HepG2 (cell line): ENCODE measurements around the gene SMC1B. TPM values are rescaled to one million over a fixed set of nuclear protein-coding genes. Genes with fewer than 3 reads are reported as not detected.

Source experiments
- ATAC-seq: fragments of 200-7000 bp; cut with Tn5 transposase; 3 replicates; pipeline ENCODE4 v1.9.1; 2020; ENCODE audit warnings: mild to moderate bottlenecking, moderate library complexity
- BruUV-seq: library from RNA; stranded (reverse); fragments of 400-500 nt; replicated peaks from 2 replicates; lab custom pipeline; 2021; lab: Mats Ljungman, UMichigan
- CTCF ChIA-PET: fragments of 300-600 bp; formaldehyde crosslinking; extraction: SDS; loops from one replicate; lab custom pipeline; 2021; ENCODE audit warnings: low total read pairs, inconsistent platforms, low intra/inter-chr PET ratio; lab: Yijun Ruan, JAX
- POLR2A ChIA-PET: fragments of 350-600 bp; sonication (Branson Sonifier 250); formaldehyde crosslinking; loops from one replicate; lab custom pipeline; 2020; ENCODE audit warnings: antibody characterized with exemption, inconsistent platforms; lab: Yijun Ruan, JAX
- DNase-seq: peaks from one replicate; pipeline ENCODE4 v3.0.0-alpha.2; 2015; ENCODE audit warnings: low spot score
- FAIRE-seq: peaks from 3 replicates; lab custom pipeline; 2011; peaks lifted over from hg19 to GRCh38; lab: Jason Lieb, UNC
- H2AFZ ChIP-seq: one replicate; pipeline ENCODE4 v1.6.1; 2011; ENCODE audit warnings: low read length, inconsistent platforms
- H3K27ac ChIP-seq: fragments of 300-600 bp; 3 replicates; pipeline ENCODE4 v1.8.0; 2011; ENCODE audit warnings: mixed run types, mild to moderate bottlenecking, mixed read lengths, low read length, inconsistent platforms; ENCODE audit not compliant: insufficient read depth; ENCODE audit errors: extremely low read length
- H3K27me3 ChIP-seq, 2 experiments: fragments of 200-600 bp in 1 of 2; 2 replicates in 1 of 2; 3 replicates in 1 of 2; pipeline versions ENCODE4 v1.6.0 to v1.8.0; 2011; ENCODE audit warnings: low read length in 2 of 2, mild to moderate bottlenecking in 2 of 2, moderate library complexity in 2 of 2, inconsistent platforms in 1 of 2; ENCODE audit not compliant: insufficient read depth in 2 of 2, control insufficient read depth in 1 of 2
- H3K36me3 ChIP-seq, 2 experiments: fragments of 200-600 bp in 1 of 2; replicated peaks in 1 of 2; 2 replicates in 1 of 2; 3 replicates in 1 of 2; pipeline versions ENCODE4 v1.5.1 to v1.8.0; 2011; ENCODE audit warnings: low read length in 2 of 2, inconsistent platforms in 1 of 2; ENCODE audit not compliant: insufficient read depth in 2 of 2, control insufficient read depth in 1 of 2
- H3K4me1 ChIP-seq: 2 replicates; pipeline ENCODE4 v1.5.1; 2012; ENCODE audit warnings: low read length, inconsistent platforms; ENCODE audit not compliant: insufficient read depth
- H3K4me2 ChIP-seq: 2 replicates; pipeline ENCODE4 v1.6.0; 2011; ENCODE audit warnings: low read depth, low read length, inconsistent platforms
- H3K4me3 ChIP-seq, 3 experiments: fragments of 200-600 bp in 1 of 3; sonication (generic), shearing (Covaris generic) in 1 of 3; replicated peaks in 1 of 3; 2 replicates each; pipeline ENCODE4 v1.5.1; 2011 to 2016; ENCODE audit warnings: low read length in 3 of 3, inconsistent platforms in 2 of 3, low read depth in 2 of 3, mild to moderate bottlenecking in 2 of 3, control low read depth in 1 of 3, mixed read lengths in 1 of 3; ENCODE audit not compliant: insufficient read depth in 1 of 3
- H3K79me2 ChIP-seq: one replicate; pipeline ENCODE4 v1.6.1; 2011; ENCODE audit warnings: low read length, inconsistent platforms; ENCODE audit not compliant: insufficient read depth
- H3K9ac ChIP-seq: 2 replicates; pipeline ENCODE4 v1.6.0; 2011; ENCODE audit warnings: mild to moderate bottlenecking, low read depth, low read length, inconsistent platforms; ENCODE audit not compliant: insufficient read depth
- H3K9me3 ChIP-seq: 2 replicates; pipeline ENCODE4 v1.5.1; 2012; ENCODE audit warnings: mild to moderate bottlenecking, low read length
- H4K20me1 ChIP-seq: 2 replicates; pipeline ENCODE4 v1.6.0; 2011; ENCODE audit warnings: inconsistent platforms, mild to moderate bottlenecking, low read length, moderate library complexity; ENCODE audit not compliant: insufficient read depth
- EP300 ChIP-seq, 3 experiments: sonication (generic) in 1 of 3; formaldehyde crosslinking in 1 of 3; IDR thresholded peaks; 2 replicates each; pipeline versions ENCODE4 v1.5.1 to v1.6.1; 2011 to 2020; ENCODE audit warnings: low read depth in 2 of 3, low read length in 2 of 3, borderline replicate concordance in 1 of 3, improper control_type of control experiment in 1 of 3, mild to moderate bottlenecking in 1 of 3, missing genetic modification reagents in 1 of 3, moderate library complexity in 1 of 3
- GTF3A ChIP-seq: sonication (generic); formaldehyde crosslinking; conservative IDR thresholded peaks from 2 replicates; pipeline ENCODE4 v1.4.0; 2020; ENCODE audit warnings: mild to moderate bottlenecking, missing genetic modification reagents
- MYC ChIP-seq: sonication (generic); formaldehyde crosslinking; IDR thresholded peaks from 2 replicates; pipeline ENCODE4 v1.9.0; 2021; ENCODE audit warnings: missing genetic modification reagents, borderline replicate concordance
- PHF21A ChIP-seq: sonication (generic); formaldehyde crosslinking; IDR thresholded peaks from 2 replicates; pipeline ENCODE4 v1.5.0; 2020; ENCODE audit warnings: mild to moderate bottlenecking, missing genetic modification reagents
- SP1 ChIP-seq, 2 experiments: fragments of 450-650 bp in 1 of 2; sonication (generic) in 1 of 2; formaldehyde crosslinking in 1 of 2; IDR thresholded peaks; 2 replicates each; pipeline versions ENCODE4 v1.4.0 to v1.6.1; 2016 to 2020; ENCODE audit warnings: missing genetic modification reagents in 1 of 2
- STAG1 ChIP-seq: sonication (generic); formaldehyde crosslinking; IDR thresholded peaks from 2 replicates; pipeline ENCODE4 v1.4.0; 2020; ENCODE audit warnings: missing genetic modification reagents
- TBX2 ChIP-seq: sonication (generic); formaldehyde crosslinking; IDR thresholded peaks from 2 replicates; pipeline ENCODE4 v1.5.0; 2020; ENCODE audit warnings: missing genetic modification reagents, mild to moderate bottlenecking, borderline replicate concordance
- ZNF276 ChIP-seq: sonication (generic); formaldehyde crosslinking; IDR thresholded peaks from 2 replicates; pipeline ENCODE4 v1.4.0; 2020; ENCODE audit warnings: mild to moderate bottlenecking, low read depth, missing genetic modification reagents
- ZNF761 ChIP-seq: sonication (generic); formaldehyde crosslinking; conservative IDR thresholded peaks from 2 replicates; pipeline ENCODE4 v1.4.0; 2020; ENCODE audit warnings: mild to moderate bottlenecking, missing genetic modification reagents
- ZNF790 ChIP-seq: sonication (generic); formaldehyde crosslinking; IDR thresholded peaks from 2 replicates; pipeline ENCODE4 v1.8.0; 2022; ENCODE audit warnings: missing genetic modification reagents, mild to moderate bottlenecking, borderline replicate concordance
- WGBS: methylation state at CpG from one replicate; pipeline ENCODE4 v1.1.6; 2017; ENCODE audit warnings: low lambda C conversion rate; 5-methylcytosine and 5-hydroxymethylcytosine counted together
- in situ Hi-C: cut with HindIII; loops from 2 replicates; pipeline ENCODE4 v1.10.0; 2017; ENCODE audit warnings: low pct_unique_long_range_greater_than_20kb; ENCODE audit not compliant: extremely low pct_ligation_motif_present
- intact Hi-C: fragments of 100-400 bp; cut with micrococcal nuclease; formaldehyde crosslinking; loops from one replicate; pipeline ENCODE4 v1.10.0; 2022; ENCODE audit not compliant: unreplicated experiment
- polyA plus RNA-seq, 8 experiments: library from polyadenylated mRNA; depleted of rRNA in 3 of 8; stranded (reverse) in 7 of 8; unstranded in 1 of 8; fragments of >200 nt; fragmentation: Illumina TruSeq in 4 of 8; extraction: Trizol in 4 of 8; gene quantifications; 2 replicates each; pipeline versions ENCODE4 v1.2.1 to v1.2.3, GENCODE V29; 2011 to 2016; ENCODE audit warnings: low read depth in 4 of 8, missing spikeins in 1 of 8, mixed read lengths in 1 of 8; ENCODE audit not compliant: insufficient read depth in 1 of 8
- total RNA-seq, 5 experiments: library from RNA; depleted of rRNA; stranded (reverse); fragments of >200 nt; fragmentation: Illumina TruSeq; extraction: Trizol; gene quantifications; 2 replicates each; pipeline ENCODE4 v1.2.3, GENCODE V29; 2016; ENCODE audit warnings: low read depth in 1 of 5
- TF ChIP-seq, protein P1 (sequence below): IDR thresholded peaks from 2 replicates; pipeline ENCODE4 v1.6.1; 2018; ENCODE audit warnings: missing genetic modification reagents, mild to moderate bottlenecking, missing compliant biosample characterization

The SMC1B gene
- total and polyA plus RNA-seq, 2 of the 13 experiments (the other 11 are each of a cell fraction or from before 2014, with no cell fraction given), result not detected

DNA sequence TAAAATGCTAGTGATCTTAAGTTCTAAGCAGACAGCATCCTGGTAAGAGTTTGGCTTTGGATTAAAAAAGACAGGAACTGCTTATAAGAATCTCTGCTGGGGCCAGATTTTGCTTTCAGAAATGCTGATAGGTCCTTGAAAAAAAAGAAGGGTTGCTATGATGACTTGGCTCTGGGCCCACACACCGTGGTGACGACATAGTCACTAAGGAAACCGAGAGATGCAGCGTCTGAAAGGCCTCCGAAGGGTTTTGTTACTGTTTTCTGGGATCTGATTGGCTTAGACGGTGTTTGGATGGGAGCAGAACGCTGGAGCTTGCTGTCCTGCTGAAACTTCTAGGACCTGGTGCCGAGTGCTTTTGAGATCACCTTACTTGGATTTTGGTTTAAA is 95.2 kb downstream of the SMC1B start:
- peaks cover 17% of the 10 kb centered on the region for H4K20me1 ChIP-seq
- POLR2A ChIA-PET, result interaction anchor here (1.0 to 1.5 kb wide), 2 partner anchors 46 to 48 kb away, joined by 3 read pairs; no protein-coding TSS in a partner anchor
- no peak overlapping the region for H3K4me3 ChIP-seq
- DNase-seq (no peak), ATAC-seq (no peak), FAIRE-seq (no peak)
- H3K9ac ChIP-seq, result no peak overlapping the region
- intact Hi-C loops, result no loop called here
- H3K79me2 ChIP-seq, result peaks cover 92% of the 10 kb centered on the region
- peaks cover 75% of the 10 kb centered on the region for H3K4me1 ChIP-seq
- in situ Hi-C loops, result no loop called here
- CTCF ChIA-PET, result no interaction called here
- H3K9me3 ChIP-seq, result no peaks in the 10 kb centered on the region
- BruUV-seq, result no TSS peak
- no peak overlapping the region for H2AFZ ChIP-seq
- no peaks in the 10 kb centered on the region for H3K27me3 ChIP-seq
- peaks cover 12 to 21% of the 10 kb centered on the region in 2 experiments for H3K36me3 ChIP-seq
- 79% methylated on average over 8 of the region's 8 CpGs for WGBS
- H3K27ac ChIP-seq, result no peak overlapping the region
- H3K4me2 ChIP-seq, result no peak overlapping the region
- TF ChIP-seq STAG1 (CRISPR knock-in tag), result no peak
- TF ChIP-seq, protein P1, sequence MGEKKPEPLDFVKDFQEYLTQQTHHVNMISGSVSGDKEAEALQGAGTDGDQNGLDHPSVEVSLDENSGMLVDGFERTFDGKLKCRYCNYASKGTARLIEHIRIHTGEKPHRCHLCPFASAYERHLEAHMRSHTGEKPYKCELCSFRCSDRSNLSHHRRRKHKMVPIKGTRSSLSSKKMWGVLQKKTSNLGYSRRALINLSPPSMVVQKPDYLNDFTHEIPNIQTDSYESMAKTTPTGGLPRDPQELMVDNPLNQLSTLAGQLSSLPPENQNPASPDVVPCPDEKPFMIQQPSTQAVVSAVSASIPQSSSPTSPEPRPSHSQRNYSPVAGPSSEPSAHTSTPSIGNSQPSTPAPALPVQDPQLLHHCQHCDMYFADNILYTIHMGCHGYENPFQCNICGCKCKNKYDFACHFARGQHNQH (CRISPR knock-in tag), result no peak
- no peak for TF ChIP-seq SP1 (IDR thresholded peaks at IDR 0.05)
- no peak for TF ChIP-seq SP1 (CRISPR knock-in tag; IDR thresholded peaks at IDR 0.05)
- TF ChIP-seq ZNF276 (CRISPR knock-in tag), result no peak
- no peak for TF ChIP-seq TBX2 (CRISPR knock-in tag)
- no peak for TF ChIP-seq ZNF761 (CRISPR knock-in tag)
- no peak for TF ChIP-seq GTF3A (CRISPR knock-in tag)
- TF ChIP-seq PHF21A (CRISPR knock-in tag), result no peak
- no peak for TF ChIP-seq ZNF790 (CRISPR knock-in tag)
- no peak for TF ChIP-seq MYC
- TF ChIP-seq EP300 (IDR thresholded peaks at IDR 0.05; ENCODE audit: low read depth in 2 of 2, low read length in 2 of 2), result no peak
- no peak for TF ChIP-seq EP300 (CRISPR knock-in tag; IDR thresholded peaks at IDR 0.05; ENCODE audit: borderline replicate concordance)
- TF ChIP-seq, all 625 proteins: peak for 0
